HEK293T (cell line): ENCODE measurements around the gene KLF5.

Source experiments
- CTCF ChIA-PET: fragments of 350-600 bp; formaldehyde crosslinking; extraction: SDS; loops from one replicate; lab custom pipeline; 2021; ENCODE audit warnings: antibody characterized with exemption, inconsistent platforms; lab: Yijun Ruan, JAX
- POLR2A ChIA-PET: fragments of 350-600 bp; formaldehyde crosslinking; extraction: SDS; loops from one replicate; lab custom pipeline; 2020; ENCODE audit warnings: antibody characterized with exemption, inconsistent platforms; lab: Yijun Ruan, JAX
- DNase-seq: peaks from one replicate; pipeline ENCODE4 v3.0.0; 2012; ENCODE audit warnings: mixed read lengths; ENCODE audit errors: extremely low spot score
- ARNT ChIP-seq: fragments of 450-650 bp; IDR thresholded peaks from 2 replicates; pipeline ENCODE4 v1.6.1; 2017; ENCODE audit warnings: mild to moderate bottlenecking
- BHLHE40 ChIP-seq: fragments of 450-650 bp; IDR thresholded peaks from 2 replicates; pipeline ENCODE4 v1.6.1; 2016; ENCODE audit warnings: mild to moderate bottlenecking, moderate library complexity, borderline replicate concordance
- CTBP1 ChIP-seq: fragments of 450-650 bp; IDR thresholded peaks from 2 replicates; pipeline ENCODE4 v1.6.1; 2016; ENCODE audit warnings: borderline replicate concordance
- ELF4 ChIP-seq: fragments of 450-650 bp; IDR thresholded peaks from 2 replicates; pipeline ENCODE4 v1.6.1; 2017; ENCODE audit warnings: antibody characterized with exemption
- FOXA1 ChIP-seq: fragments of 450-650 bp; IDR thresholded peaks from 2 replicates; pipeline ENCODE4 v1.6.1; 2016; ENCODE audit warnings: mild to moderate bottlenecking
- FOXK2 ChIP-seq: fragments of 450-650 bp; IDR thresholded peaks from 2 replicates; pipeline ENCODE4 v1.6.1; 2016; ENCODE audit warnings: mild to moderate bottlenecking
- FOXM1 ChIP-seq: fragments of 450-650 bp; IDR thresholded peaks from 2 replicates; pipeline ENCODE4 v1.6.1; 2017; ENCODE audit warnings: mild to moderate bottlenecking, borderline replicate concordance
- HDGF ChIP-seq: fragments of 450-650 bp; IDR thresholded peaks from 2 replicates; pipeline ENCODE4 v1.6.1; 2017; ENCODE audit warnings: antibody characterized with exemption, borderline replicate concordance
- L3MBTL2 ChIP-seq: fragments of 450-650 bp; conservative IDR thresholded peaks from 2 replicates; pipeline ENCODE4 v1.6.1; 2016; ENCODE audit warnings: mild to moderate bottlenecking
- LEF1 ChIP-seq: fragments of 450-650 bp; IDR thresholded peaks from 2 replicates; pipeline ENCODE4 v1.6.1; 2017; ENCODE audit warnings: mild to moderate bottlenecking, borderline replicate concordance
- NFRKB ChIP-seq: fragments of 450-650 bp; IDR thresholded peaks from 2 replicates; pipeline ENCODE4 v1.6.1; 2016; ENCODE audit warnings: mild to moderate bottlenecking, moderate library complexity
- PKNOX1 ChIP-seq: fragments of 450-650 bp; IDR thresholded peaks from 2 replicates; pipeline ENCODE4 v1.6.1; 2016
- SP1 ChIP-seq: fragments of 450-650 bp; IDR thresholded peaks from 2 replicates; pipeline ENCODE4 v1.6.1; 2017
- SUZ12 ChIP-seq: fragments of 450-650 bp; IDR thresholded peaks from 2 replicates; pipeline ENCODE4 v1.6.1; 2016; ENCODE audit warnings: mild to moderate bottlenecking
- TARDBP ChIP-seq: fragments of 450-650 bp; IDR thresholded peaks from 2 replicates; pipeline ENCODE4 v1.6.1; 2016
- ZNF384 ChIP-seq: fragments of 450-650 bp; IDR thresholded peaks from 2 replicates; pipeline ENCODE4 v1.6.1; 2016

The KLF5 gene

GRCh38 chr13:73072239-73072900 lies 13.6 kb downstream of the KLF5 start:
- no peak for DNase-seq
- TF ChIP-seq CTBP1 (no peak), ZNF384 (no peak), SP1 (no peak), ARNT (no peak), BHLHE40 (no peak), PKNOX1 (no peak), TARDBP (no peak), ELF4 (no peak)
- POLR2A ChIA-PET = interaction anchor here (1.3 to 2.0 kb wide), 3 partner anchors 10 to 14 kb away, joined by 3 to 5 read pairs (median 4); partner anchors contain the start of gene KLF5
- CTCF ChIA-PET = interaction anchor here (0.8 to 1.2 kb wide), 2 partner anchors 13 to 264 kb away, joined by 3 read pairs; no protein-coding TSS in a partner anchor

GRCh38 chr13:73073050-73073449 lies 14.2 kb downstream of the KLF5 start:
- no peak for TF ChIP-seq TARDBP
- TF ChIP-seq HDGF = no peak
- no peak for TF ChIP-seq FOXM1
- no peak for TF ChIP-seq BHLHE40
- TF ChIP-seq NFRKB = no peak
- no peak for TF ChIP-seq FOXA1
- no peak for TF ChIP-seq PKNOX1
- TF ChIP-seq CTBP1 = no peak
- no peak for TF ChIP-seq SUZ12
- TF ChIP-seq LEF1 = no peak
- TF ChIP-seq ZNF384 = no peak
- CTCF ChIA-PET = interaction anchor here (0.8 kb wide), 1 partner anchor 12 kb away, joined by 3 read pairs; no protein-coding TSS in a partner anchor
- no peak for DNase-seq
- POLR2A ChIA-PET = interaction anchor here (1.3 to 1.4 kb wide), 2 partner anchors 9 to 14 kb away, joined by 3 to 4 read pairs; partner anchors contain the start of gene KLF5

GRCh38 chr13:73074014-73074413 lies 15.2 kb downstream of the KLF5 start:
- CTCF ChIA-PET = no interaction called here
- TF ChIP-seq CTBP1 (no peak), ARNT (no peak), SUZ12 (no peak), FOXK2 (no peak), HDGF (no peak), FOXM1 (no peak), PKNOX1 (no peak), LEF1 (no peak), FOXA1 (no peak), ELF4 (no peak), ZNF384 (no peak), L3MBTL2 (no peak), TARDBP (no peak), BHLHE40 (no peak), NFRKB (no peak), SP1 (no peak)
- no peak for DNase-seq
- POLR2A ChIA-PET = no interaction called here

GRCh38 chr13:73074926-73075325 lies 16.1 kb downstream of the KLF5 start:
- TF ChIP-seq ELF4 = no peak
- no peak for DNase-seq
- POLR2A ChIA-PET = interaction anchor here (0.7 to 1.3 kb wide), 2 partner anchors 13 to 340 kb away, joined by 3 read pairs; no protein-coding TSS in a partner anchor
- CTCF ChIA-PET = no interaction called here

- POLR2A ChIA-PET = interaction anchor here (1.3 kb wide), 1 partner anchor 14 kb away, joined by 3 read pairs; no protein-coding TSS in a partner anchor
- TF ChIP-seq SUZ12 (no peak), FOXK2 (no peak), ZNF384 (no peak), ELF4 (no peak), FOXA1 (no peak), SP1 (no peak)
- CTCF ChIA-PET = no interaction called here
- DNase-seq = no peak
Measured at GRCh38 chr13:73075546-73075945, 16.7 kb downstream of the KLF5 start.

GRCh38 chr13:73075954-73076353 lies 17.1 kb downstream of the KLF5 start:
- ChIA-PET POLR2A (interaction anchor here (1.3 kb wide), 1 partner anchor 14 kb away, joined by 3 read pairs; no protein-coding TSS in a partner anchor), CTCF (no interaction called here)
- no peak for DNase-seq
- TF ChIP-seq PKNOX1 (no peak), ZNF384 (no peak), FOXK2 (no peak), FOXM1 (no peak), BHLHE40 (no peak), SP1 (no peak), HDGF (no peak), SUZ12 (no peak), LEF1 (no peak), ARNT (no peak), NFRKB (no peak), CTBP1 (no peak)
